Measurements from ENCODE around the gene PROS1.

DNA sequence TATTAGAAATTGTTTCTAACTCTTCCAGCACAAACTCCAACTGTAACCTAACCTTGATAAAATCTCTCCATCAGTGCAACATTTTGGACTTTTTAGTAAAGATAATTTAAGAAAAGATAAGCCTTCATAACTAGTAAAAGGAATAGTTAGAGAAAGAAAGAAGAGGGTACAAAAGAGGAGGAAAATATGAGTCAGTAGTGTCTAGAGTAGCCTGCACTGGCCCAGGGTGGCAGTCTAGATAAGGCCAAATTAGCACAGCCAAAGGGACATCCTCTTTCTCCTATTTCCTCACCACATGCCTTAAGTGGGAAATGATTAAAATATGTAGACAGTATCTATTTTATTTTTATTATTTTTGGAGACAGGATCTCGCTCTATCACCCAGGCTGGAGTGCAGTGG, 3.7 kb downstream of the PROS1 start:
- TF ChIP-seq, protein P1, sequence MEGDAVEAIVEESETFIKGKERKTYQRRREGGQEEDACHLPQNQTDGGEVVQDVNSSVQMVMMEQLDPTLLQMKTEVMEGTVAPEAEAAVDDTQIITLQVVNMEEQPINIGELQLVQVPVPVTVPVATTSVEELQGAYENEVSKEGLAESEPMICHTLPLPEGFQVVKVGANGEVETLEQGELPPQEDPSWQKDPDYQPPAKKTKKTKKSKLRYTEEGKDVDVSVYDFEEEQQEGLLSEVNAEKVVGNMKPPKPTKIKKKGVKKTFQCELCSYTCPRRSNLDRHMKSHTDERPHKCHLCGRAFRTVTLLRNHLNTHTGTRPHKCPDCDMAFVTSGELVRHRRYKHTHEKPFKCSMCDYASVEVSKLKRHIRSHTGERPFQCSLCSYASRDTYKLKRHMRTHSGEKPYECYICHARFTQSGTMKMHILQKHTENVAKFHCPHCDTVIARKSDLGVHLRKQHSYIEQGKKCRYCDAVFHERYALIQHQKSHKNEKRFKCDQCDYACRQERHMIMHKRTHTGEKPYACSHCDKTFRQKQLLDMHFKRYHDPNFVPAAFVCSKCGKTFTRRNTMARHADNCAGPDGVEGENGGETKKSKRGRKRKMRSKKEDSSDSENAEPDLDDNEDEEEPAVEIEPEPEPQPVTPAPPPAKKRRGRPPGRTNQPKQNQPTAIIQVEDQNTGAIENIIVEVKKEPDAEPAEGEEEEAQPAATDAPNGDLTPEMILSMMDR (IDR thresholded peaks at IDR 0.05) = no peak
- no peak for TF ChIP-seq POLR2A (IDR thresholded peaks at IDR 0.05)

Measured in right lobe of liver (tissue), 4 donors.